ENCODE results near the gene RAB42. TPM values are rescaled to one million over a fixed set of nuclear protein-coding genes. Genes with fewer than 3 reads are reported as not detected.

Gene RAB42
- total RNA-seq, 1 experiment from 2014 or later = not detected

GRCh38 chr1:28604411-28604810 is 12.3 kb downstream of the RAB42 start:
- intact Hi-C loops (cut with micrococcal nuclease) = no loop called here
- POLR2A ChIA-PET = interaction anchor here (0.5 to 5.6 kb wide), 6 partner anchors 10 to 189 kb away, joined by 3 to 64 read pairs (median 4); no protein-coding TSS in a partner anchor
- no peaks in the 10 kb centered on the region for H3K9me3 Mint-ChIP-seq (ENCODE audit: unreplicated experiment)
- H3K36me3 Mint-ChIP-seq (ENCODE audit: insufficient read depth, unreplicated experiment) = peaks cover 60% of the 10 kb centered on the region
- DNase-seq (ENCODE audit: unreplicated experiment) = no peak
- no peak overlapping the region for H3K4me3 Mint-ChIP-seq (ENCODE audit: unreplicated experiment)
- no peak overlapping the region for H3K27ac Mint-ChIP-seq (ENCODE audit: low read depth, unreplicated experiment)
- TF ChIP-seq CTCF (IDR thresholded peaks at IDR 0.05; ENCODE audit: unreplicated experiment) = no peak
- CTCF ChIA-PET = interaction anchor here (0.6 to 5.5 kb wide), 8 partner anchors 21 to 356 kb away, joined by 3 to 37 read pairs (median 4); no protein-coding TSS in a partner anchor
- H3K27me3 Mint-ChIP-seq (ENCODE audit: insufficient read depth, unreplicated experiment) = no peaks in the 10 kb centered on the region
- no TSS peak for BruUV-seq (replicated peaks)
- peaks cover 10% of the 10 kb centered on the region for H3K4me1 Mint-ChIP-seq (ENCODE audit: insufficient read depth, unreplicated experiment)

GRCh38 chr1:28604962-28605361 is 12.9 kb downstream of the RAB42 start:
- BruUV-seq (replicated peaks) = no TSS peak
- no peak overlapping the region for H3K4me3 Mint-ChIP-seq (ENCODE audit: unreplicated experiment)
- CTCF ChIA-PET = interaction anchor here (0.6 to 5.5 kb wide), 8 partner anchors 9 to 356 kb away, joined by 3 to 37 read pairs (median 4); no protein-coding TSS in a partner anchor

GRCh38 chr1:28606771-28607170 is 14.7 kb downstream of the RAB42 start:
- BruUV-seq (replicated peaks) = no TSS peak
- Mint-ChIP-seq H3K36me3 (ENCODE audit: insufficient read depth, unreplicated experiment) (peaks cover 79% of the 10 kb centered on the region), H3K4me1 (ENCODE audit: insufficient read depth, unreplicated experiment) (peaks cover 4% of the 10 kb centered on the region), H3K27ac (ENCODE audit: low read depth, unreplicated experiment) (no peak overlapping the region), H3K9me3 (ENCODE audit: unreplicated experiment) (no peaks in the 10 kb centered on the region), H3K27me3 (ENCODE audit: insufficient read depth, unreplicated experiment) (no peaks in the 10 kb centered on the region), H3K4me3 (ENCODE audit: unreplicated experiment) (no peak overlapping the region)
- TF ChIP-seq CTCF (IDR thresholded peaks at IDR 0.05; ENCODE audit: unreplicated experiment) = no peak
- no peak for DNase-seq (ENCODE audit: unreplicated experiment)
- ChIA-PET CTCF (interaction anchor here (0.6 to 1.8 kb wide), 3 partner anchors 151 to 247 kb away, joined by 3 to 5 read pairs (median 4); no protein-coding TSS in a partner anchor), POLR2A (interaction anchor here (0.8 to 5.6 kb wide), 3 partner anchors 24 to 90 kb away, joined by 4 to 50 read pairs (median 4); no protein-coding TSS in a partner anchor)
- intact Hi-C loops (cut with micrococcal nuclease) = no loop called here

More at GRCh38 chr1:28604962-28605361, 12.9 kb downstream of the RAB42 start:
- H3K27me3 Mint-ChIP-seq (ENCODE audit: insufficient read depth, unreplicated experiment) = no peaks in the 10 kb centered on the region
- H3K4me1 Mint-ChIP-seq (ENCODE audit: insufficient read depth, unreplicated experiment) = peaks cover 10% of the 10 kb centered on the region
- no peak for DNase-seq (ENCODE audit: unreplicated experiment)
- peaks cover 66% of the 10 kb centered on the region for H3K36me3 Mint-ChIP-seq (ENCODE audit: insufficient read depth, unreplicated experiment)
- intact Hi-C loops (cut with micrococcal nuclease) = no loop called here
- no peaks in the 10 kb centered on the region for H3K9me3 Mint-ChIP-seq (ENCODE audit: unreplicated experiment)
- POLR2A ChIA-PET = interaction anchor here (0.5 to 5.6 kb wide), 5 partner anchors 25 to 190 kb away, joined by 3 to 64 read pairs (median 5); no protein-coding TSS in a partner anchor
- H3K27ac Mint-ChIP-seq (ENCODE audit: low read depth, unreplicated experiment) = no peak overlapping the region
- no peak for TF ChIP-seq CTCF (IDR thresholded peaks at IDR 0.05; ENCODE audit: unreplicated experiment)

GRCh38 chr1:28613175-28613574 is 21.1 kb downstream of the RAB42 start:
- Mint-ChIP-seq H3K27ac (ENCODE audit: low read depth, unreplicated experiment) (no peak overlapping the region), H3K4me1 (ENCODE audit: insufficient read depth, unreplicated experiment) (no peaks in the 10 kb centered on the region), H3K4me3 (ENCODE audit: unreplicated experiment) (no peak overlapping the region), H3K9me3 (ENCODE audit: unreplicated experiment) (no peaks in the 10 kb centered on the region), H3K27me3 (ENCODE audit: insufficient read depth, unreplicated experiment) (no peaks in the 10 kb centered on the region), H3K36me3 (ENCODE audit: insufficient read depth, unreplicated experiment) (peaks cover 78% of the 10 kb centered on the region)
- ChIA-PET CTCF (no interaction called here), POLR2A (interaction anchor here (0.6 kb wide), 1 partner anchor 30 kb away, joined by 3 read pairs; no protein-coding TSS in a partner anchor)
- TF ChIP-seq CTCF (IDR thresholded peaks at IDR 0.05; ENCODE audit: unreplicated experiment) = no peak
- BruUV-seq (replicated peaks) = no TSS peak
- DNase-seq (ENCODE audit: unreplicated experiment) = no peak
- intact Hi-C loops (cut with micrococcal nuclease) = no loop called here
